OCI-LY1 (cell line): Measurements from ENCODE around the gene XRN1.

Experiments used
- H2AFZ ChIP-seq: fragments of 200-600 bp; sonication (generic), shearing (Covaris generic); 2 replicates; pipeline ENCODE4 v1.6.0; 2014; ENCODE audit warnings: antibody characterized with exemption, mild to moderate bottlenecking, low read length
- H3F3A ChIP-seq: fragments of 200-600 bp; sonication (generic), shearing (Covaris generic); 2 replicates; pipeline ENCODE4 v1.6.0; 2014; ENCODE audit warnings: mild to moderate bottlenecking, antibody characterized with exemption, low read length, moderate library complexity; ENCODE audit not compliant: insufficient read depth
- H3K27ac ChIP-seq: fragments of 200-600 bp; sonication (generic); 2 replicates; pipeline ENCODE4 v1.5.1; 2014; ENCODE audit warnings: low read length, mixed run types, mild to moderate bottlenecking, low read depth; ENCODE audit not compliant: poor library complexity, severe bottlenecking
- H3K27me3 ChIP-seq: fragments of 200-600 bp; sonication (generic); 2 replicates; pipeline ENCODE4 v1.6.0; 2014; ENCODE audit warnings: antibody characterized with exemption, mild to moderate bottlenecking, low read length, moderate library complexity; ENCODE audit not compliant: insufficient read depth
- H3K36me3 ChIP-seq: fragments of 200-600 bp; sonication (generic); 2 replicates; pipeline ENCODE4 v1.6.1; 2014; ENCODE audit warnings: mild to moderate bottlenecking, antibody characterized with exemption, low read length, moderate library complexity, mixed read lengths; ENCODE audit not compliant: insufficient read depth
- H3K4me1 ChIP-seq: fragments of 200-600 bp; sonication (generic); 2 replicates; pipeline ENCODE4 v1.5.1; 2014; ENCODE audit warnings: mild to moderate bottlenecking, low read length, moderate library complexity; ENCODE audit not compliant: insufficient read depth, severe bottlenecking
- H3K4me2 ChIP-seq: fragments of 200-600 bp; sonication (generic), shearing (Covaris generic); 2 replicates; pipeline ENCODE4 v1.6.1; 2014; ENCODE audit warnings: low read length
- H3K4me3 ChIP-seq: fragments of 200-600 bp; sonication (generic); 2 replicates; pipeline ENCODE4 v1.5.1; 2014; ENCODE audit warnings: low read length, low read depth, mild to moderate bottlenecking, mixed read lengths; ENCODE audit not compliant: poor library complexity, severe bottlenecking
- H3K79me2 ChIP-seq: fragments of 200-600 bp; shearing (Covaris generic); 2 replicates; pipeline ENCODE4 v1.6.1; 2016; ENCODE audit warnings: mixed run types, low read length, mixed read lengths; ENCODE audit not compliant: insufficient read depth
- H3K9ac ChIP-seq: fragments of 200-600 bp; sonication (generic), shearing (Covaris generic); 2 replicates; pipeline ENCODE4 v1.6.1; 2014; ENCODE audit warnings: mild to moderate bottlenecking, low read length, mixed read lengths
- H3K9me2 ChIP-seq: fragments of 200-600 bp; sonication (generic), shearing (Covaris generic); 2 replicates; pipeline ENCODE4 v1.6.1; 2014; ENCODE audit warnings: low read depth, mild to moderate bottlenecking, low read length, mixed read lengths
- H3K9me3 ChIP-seq: fragments of 200-600 bp; shearing (Covaris generic); 2 replicates; pipeline ENCODE4 v1.6.1; 2014; ENCODE audit warnings: low read length, mixed read lengths
- H4K20me1 ChIP-seq: fragments of 200-600 bp; sonication (generic), shearing (Covaris generic); 2 replicates; pipeline ENCODE4 v1.6.0; 2016; ENCODE audit warnings: mild to moderate bottlenecking, low read length; ENCODE audit not compliant: insufficient read depth
- EZH2 ChIP-seq: fragments of 200-600 bp; sonication (generic), shearing (Covaris generic); IDR thresholded peaks from 2 replicates; pipeline ENCODE4 v1.8.0; 2017; ENCODE audit warnings: borderline replicate concordance, mixed run types, mild to moderate bottlenecking, antibody characterized with exemption, low read length, moderate library complexity, mixed read lengths
- TF ChIP-seq, protein P1 (sequence below): fragments of 200-600 bp; sonication (generic), shearing (Covaris generic); IDR thresholded peaks from 2 replicates; pipeline ENCODE4 v1.5.1; 2017; ENCODE audit warnings: mild to moderate bottlenecking, antibody characterized with exemption, low read length, moderate library complexity, mixed read lengths

The XRN1 gene

DNA sequence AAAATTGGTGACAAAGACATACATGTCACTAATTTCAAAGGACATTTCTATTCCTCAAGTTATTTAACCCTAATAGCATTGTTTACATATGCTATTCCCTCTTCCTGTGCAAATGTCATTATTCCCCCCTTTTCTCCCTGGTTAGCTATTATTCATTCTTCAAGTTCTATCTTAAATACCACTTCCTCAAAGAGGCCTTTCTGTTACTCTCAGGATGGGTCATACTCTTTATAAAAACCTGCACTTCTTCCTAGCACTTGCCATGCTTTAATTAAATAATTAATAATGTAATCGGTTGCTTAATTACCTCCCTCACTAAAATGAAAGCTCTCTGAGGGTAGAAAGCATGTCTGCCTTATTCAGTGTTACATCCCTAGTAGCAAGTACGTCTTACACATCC is 88.5 kb downstream of the XRN1 start:
- no peak overlapping the region for H3K4me2 ChIP-seq
- no peaks in the 10 kb centered on the region for H4K20me1 ChIP-seq
- H3K27ac ChIP-seq = no peak overlapping the region
- no peaks in the 10 kb centered on the region for H3K79me2 ChIP-seq
- H3K4me3 ChIP-seq = no peak overlapping the region
- H2AFZ ChIP-seq = no peak overlapping the region
- no peaks in the 10 kb centered on the region for H3K27me3 ChIP-seq
- H3K4me1 ChIP-seq = no peaks in the 10 kb centered on the region
- no peaks in the 10 kb centered on the region for H3K9me3 ChIP-seq
- H3F3A ChIP-seq = no peaks in the 10 kb centered on the region
- no peaks in the 10 kb centered on the region; the same call in 1 of the 2 replicates for H3K9me2 ChIP-seq
- H3K36me3 ChIP-seq = peaks cover 84% of the 10 kb centered on the region
- TF ChIP-seq, protein P1, sequence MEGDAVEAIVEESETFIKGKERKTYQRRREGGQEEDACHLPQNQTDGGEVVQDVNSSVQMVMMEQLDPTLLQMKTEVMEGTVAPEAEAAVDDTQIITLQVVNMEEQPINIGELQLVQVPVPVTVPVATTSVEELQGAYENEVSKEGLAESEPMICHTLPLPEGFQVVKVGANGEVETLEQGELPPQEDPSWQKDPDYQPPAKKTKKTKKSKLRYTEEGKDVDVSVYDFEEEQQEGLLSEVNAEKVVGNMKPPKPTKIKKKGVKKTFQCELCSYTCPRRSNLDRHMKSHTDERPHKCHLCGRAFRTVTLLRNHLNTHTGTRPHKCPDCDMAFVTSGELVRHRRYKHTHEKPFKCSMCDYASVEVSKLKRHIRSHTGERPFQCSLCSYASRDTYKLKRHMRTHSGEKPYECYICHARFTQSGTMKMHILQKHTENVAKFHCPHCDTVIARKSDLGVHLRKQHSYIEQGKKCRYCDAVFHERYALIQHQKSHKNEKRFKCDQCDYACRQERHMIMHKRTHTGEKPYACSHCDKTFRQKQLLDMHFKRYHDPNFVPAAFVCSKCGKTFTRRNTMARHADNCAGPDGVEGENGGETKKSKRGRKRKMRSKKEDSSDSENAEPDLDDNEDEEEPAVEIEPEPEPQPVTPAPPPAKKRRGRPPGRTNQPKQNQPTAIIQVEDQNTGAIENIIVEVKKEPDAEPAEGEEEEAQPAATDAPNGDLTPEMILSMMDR = no peak
- no peak for TF ChIP-seq EZH2
- H3K9ac ChIP-seq = no peak overlapping the region

DNA sequence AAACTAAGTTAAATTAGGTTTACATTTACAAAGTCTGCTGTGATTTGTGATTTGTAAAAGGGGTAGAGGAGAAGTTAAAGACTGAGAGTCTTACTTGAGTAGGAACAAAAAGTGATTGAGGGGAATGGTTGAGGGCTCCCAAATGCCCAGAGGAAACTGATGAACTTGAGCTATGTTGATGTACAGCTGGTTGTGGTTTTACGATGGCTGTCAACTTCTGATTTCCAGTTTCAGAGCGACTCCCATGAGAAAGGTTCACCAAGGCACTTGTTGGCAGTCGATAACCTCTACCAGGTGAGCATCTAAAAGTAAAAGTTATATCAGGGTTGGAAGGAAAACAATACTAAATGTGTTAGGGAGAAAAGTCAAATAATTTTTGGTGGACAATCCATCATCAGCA is 91.0 kb downstream of the XRN1 start:
- H3K9me2 ChIP-seq = no peaks in the 10 kb centered on the region; the same call in 1 of the 2 replicates
- H3K9ac ChIP-seq = no peak overlapping the region
- H3K36me3 ChIP-seq = peaks cover 83% of the 10 kb centered on the region
- H3F3A ChIP-seq = no peaks in the 10 kb centered on the region
- H3K27ac ChIP-seq = no peak overlapping the region
- H3K4me1 ChIP-seq = no peaks in the 10 kb centered on the region
- H3K79me2 ChIP-seq = no peaks in the 10 kb centered on the region
- no peak overlapping the region for H3K4me2 ChIP-seq
- H3K9me3 ChIP-seq = no peaks in the 10 kb centered on the region
- no peaks in the 10 kb centered on the region for H3K27me3 ChIP-seq
- no peak overlapping the region for H2AFZ ChIP-seq
- H4K20me1 ChIP-seq = no peaks in the 10 kb centered on the region
- H3K4me3 ChIP-seq = no peak overlapping the region
- TF ChIP-seq, protein P1 = no peak
- no peak for TF ChIP-seq EZH2

DNA sequence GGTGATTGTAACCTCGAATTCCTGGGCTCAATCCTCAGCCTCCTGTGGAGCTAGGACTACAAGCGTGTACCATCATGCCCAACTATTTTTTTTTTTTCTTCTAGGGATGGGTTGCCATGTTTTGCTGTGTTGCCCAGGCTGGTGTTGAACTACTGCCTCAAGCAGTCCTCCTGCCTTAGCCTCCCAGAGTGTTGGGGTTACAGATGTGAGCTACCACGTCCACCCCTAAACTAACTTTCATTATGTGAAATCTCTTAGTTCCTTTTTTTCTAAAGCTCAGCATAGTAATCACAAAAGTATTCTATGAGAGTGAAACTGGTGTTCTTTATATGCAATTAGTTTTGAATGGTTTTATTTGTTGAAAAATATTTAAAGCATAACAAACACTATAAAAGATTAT is 92.1 kb downstream of the XRN1 start:
- no peak overlapping the region for H2AFZ ChIP-seq
- H3K36me3 ChIP-seq = peaks cover 83% of the 10 kb centered on the region
- no peaks in the 10 kb centered on the region for H3K27me3 ChIP-seq
- no peak overlapping the region for H3K9ac ChIP-seq
- no peak overlapping the region for H3K27ac ChIP-seq
- TF ChIP-seq, protein P1 = no peak
- TF ChIP-seq EZH2 = no peak
- H3K4me2 ChIP-seq = no peak overlapping the region
- H3K9me3 ChIP-seq = no peaks in the 10 kb centered on the region
- H3K4me1 ChIP-seq = no peaks in the 10 kb centered on the region
- no peaks in the 10 kb centered on the region; the same call in 1 of the 2 replicates for H3K9me2 ChIP-seq
- H3F3A ChIP-seq = no peaks in the 10 kb centered on the region
- no peaks in the 10 kb centered on the region for H3K79me2 ChIP-seq
- no peaks in the 10 kb centered on the region for H4K20me1 ChIP-seq
- no peak overlapping the region for H3K4me3 ChIP-seq
